Glutamatergic neuron (in vitro differentiated cells): ENCODE measurements around the gene EEF2K. TPM values are rescaled to one million over a fixed set of nuclear protein-coding genes. Genes with fewer than 3 reads are reported as not detected.

Experiments
- DNase-seq: peaks from one replicate; pipeline ENCODE4 v3.0.0; 2022
- H3K27ac Mint-ChIP-seq: one replicate; pipeline ENCODE4 v1.8.0; 2020; ENCODE audit warnings: mild to moderate bottlenecking, mixed read lengths, inconsistent platforms; ENCODE audit not compliant: unreplicated experiment
- H3K27me3 Mint-ChIP-seq: one replicate; pipeline ENCODE4 v1.8.0; 2020; ENCODE audit warnings: mild to moderate bottlenecking, moderate library complexity, mixed read lengths, inconsistent platforms; ENCODE audit not compliant: unreplicated experiment
- H3K36me3 Mint-ChIP-seq: one replicate; pipeline ENCODE4 v1.8.0; 2020; ENCODE audit warnings: mild to moderate bottlenecking, mixed read lengths, inconsistent platforms; ENCODE audit not compliant: unreplicated experiment
- H3K4me1 Mint-ChIP-seq: one replicate; pipeline ENCODE4 v1.8.0; 2020; ENCODE audit warnings: mild to moderate bottlenecking, low read depth, mixed read lengths, inconsistent platforms; ENCODE audit not compliant: unreplicated experiment
- H3K4me3 Mint-ChIP-seq: one replicate; pipeline ENCODE4 v1.8.0; 2020; ENCODE audit warnings: mild to moderate bottlenecking, mixed read lengths, inconsistent platforms; ENCODE audit not compliant: unreplicated experiment
- H3K9me3 Mint-ChIP-seq: one replicate; pipeline ENCODE4 v1.8.0; 2020; ENCODE audit warnings: mild to moderate bottlenecking, moderate library complexity, mixed read lengths, inconsistent platforms; ENCODE audit not compliant: unreplicated experiment
- CTCF ChIP-seq: fragments of 200-600 bp; sonication (generic); IDR thresholded peaks from one replicate; pipeline ENCODE4 v1.5.0; 2021; ENCODE audit not compliant: partially characterized antibody, unreplicated experiment
- long read RNA-seq: library from polyadenylated mRNA; unstranded; transcript quantifications from one replicate; pipeline ENCODE4 v2.0.0, GENCODE V29; 2020; ENCODE audit not compliant: unreplicated experiment
- total RNA-seq: library from RNA; stranded (reverse); fragmentation: NEBNext Ultra II Directional; extraction: Animal tissue kit (Norgen Biotek cat#: 25700); gene quantifications from one replicate; pipeline ENCODE4 v1.2.1, GENCODE V29; 2021; ENCODE audit not compliant: unreplicated experiment

EEF2K gene
- 40.2 TPM for total RNA-seq
- long read RNA-seq, partial matches to known transcripts: 0 of 2 reads
- long read RNA-seq, other reads (novel, unspliced or antisense): 2 of 2 reads

GRCh38 chr16:22206013-22206841 is at the start of gene EEF2K:
Gene EEF2K (plus strand): TSS chr16:22206278. CDS start chr16:22225730, 19,452 bp downstream.
- peak within 1 kb of the TSS; percentile 94 for H3K27ac Mint-ChIP-seq
- peak within 1 kb of the TSS; percentile 96 for H3K4me3 Mint-ChIP-seq
- peaks cover 9% of the 10 kb centered on the region for H3K9me3 Mint-ChIP-seq
- peaks cover 5% of the 10 kb centered on the region for H3K36me3 Mint-ChIP-seq
- peaks cover 10% of the 10 kb centered on the region for H3K4me1 Mint-ChIP-seq
- peaks cover 10% of the 10 kb centered on the region for H3K27me3 Mint-ChIP-seq
- DNase-seq: peak; percentile 93
- TF ChIP-seq CTCF: peak; percentile 85

GRCh38 chr16:22161401-22161800 is 44.7 kb upstream of the EEF2K start:
- Mint-ChIP-seq H3K4me3 (peak overlapping the region; percentile 48), H3K9me3 (peaks cover 4% of the 10 kb centered on the region), H3K4me1 (no peaks in the 10 kb centered on the region), H3K36me3 (peaks cover 10% of the 10 kb centered on the region), H3K27me3 (peaks cover 14% of the 10 kb centered on the region), H3K27ac (no peak overlapping the region)
- no peak for TF ChIP-seq CTCF
- no peak for DNase-seq

- peak; percentile 22 for DNase-seq
Observed at GRCh38 chr16:22161999-22162655, 44.0 kb upstream of the EEF2K start, which contains the start of gene SDR42E2. Gene SDR42E2 (plus strand): TSS chr16:22162506. CDS start chr16:22165583, 3,077 bp downstream.

GRCh38 chr16:22162656-22163009 is 43.4 kb upstream of the EEF2K start:
- Mint-ChIP-seq H3K9me3 (peaks cover 4% of the 10 kb centered on the region), H3K4me1 (no peaks in the 10 kb centered on the region), H3K36me3 (peaks cover 10% of the 10 kb centered on the region), H3K27ac (no peak overlapping the region), H3K27me3 (peaks cover 14% of the 10 kb centered on the region), H3K4me3 (no peak overlapping the region)
- no peak for TF ChIP-seq CTCF
- DNase-seq: no peak

More at GRCh38 chr16:22161999-22162655, 44.0 kb upstream of the EEF2K start, which contains the start of gene SDR42E2:
- Mint-ChIP-seq H3K27me3 (peaks cover 14% of the 10 kb centered on the region), H3K4me1 (no peaks in the 10 kb centered on the region), H3K36me3 (peaks cover 10% of the 10 kb centered on the region), H3K9me3 (peaks cover 4% of the 10 kb centered on the region), H3K27ac (no peak within 1 kb of the TSS), H3K4me3 (peak within 1 kb of the TSS; percentile 52)
- no peak for TF ChIP-seq CTCF
